Fibroblast of the aortic adventitia (primary cell): Measurements from ENCODE around the gene GAB2. TPM values are rescaled to one million over a fixed set of nuclear protein-coding genes. Genes with fewer than 3 reads are reported as not detected.

Experiments
- DNase-seq: peaks from one replicate; pipeline ENCODE4 v3.0.0-alpha.2; 2010; ENCODE audit warnings: low read depth
- H3K4me3 ChIP-seq: 2 replicates; pipeline ENCODE4 v1.5.1; 2011; ENCODE audit warnings: low read depth, mild to moderate bottlenecking, control low read depth, low read length, moderate library complexity
- total RNA-seq: library from RNA; depleted of rRNA; stranded (reverse); fragments of >200 nt; gene quantifications from 2 replicates; pipeline ENCODE4 v1.2.3, GENCODE V29; 2012; ENCODE audit warnings: low replicate concordance
- TF ChIP-seq, protein P1 (sequence below): IDR thresholded peaks from 2 replicates; pipeline ENCODE4 v1.5.1; 2011; ENCODE audit warnings: mild to moderate bottlenecking, low read length, control low read depth, inconsistent platforms; ENCODE audit not compliant: insufficient read depth

GAB2 gene
- total RNA-seq, 1 donor: 16.4 TPM

DNA sequence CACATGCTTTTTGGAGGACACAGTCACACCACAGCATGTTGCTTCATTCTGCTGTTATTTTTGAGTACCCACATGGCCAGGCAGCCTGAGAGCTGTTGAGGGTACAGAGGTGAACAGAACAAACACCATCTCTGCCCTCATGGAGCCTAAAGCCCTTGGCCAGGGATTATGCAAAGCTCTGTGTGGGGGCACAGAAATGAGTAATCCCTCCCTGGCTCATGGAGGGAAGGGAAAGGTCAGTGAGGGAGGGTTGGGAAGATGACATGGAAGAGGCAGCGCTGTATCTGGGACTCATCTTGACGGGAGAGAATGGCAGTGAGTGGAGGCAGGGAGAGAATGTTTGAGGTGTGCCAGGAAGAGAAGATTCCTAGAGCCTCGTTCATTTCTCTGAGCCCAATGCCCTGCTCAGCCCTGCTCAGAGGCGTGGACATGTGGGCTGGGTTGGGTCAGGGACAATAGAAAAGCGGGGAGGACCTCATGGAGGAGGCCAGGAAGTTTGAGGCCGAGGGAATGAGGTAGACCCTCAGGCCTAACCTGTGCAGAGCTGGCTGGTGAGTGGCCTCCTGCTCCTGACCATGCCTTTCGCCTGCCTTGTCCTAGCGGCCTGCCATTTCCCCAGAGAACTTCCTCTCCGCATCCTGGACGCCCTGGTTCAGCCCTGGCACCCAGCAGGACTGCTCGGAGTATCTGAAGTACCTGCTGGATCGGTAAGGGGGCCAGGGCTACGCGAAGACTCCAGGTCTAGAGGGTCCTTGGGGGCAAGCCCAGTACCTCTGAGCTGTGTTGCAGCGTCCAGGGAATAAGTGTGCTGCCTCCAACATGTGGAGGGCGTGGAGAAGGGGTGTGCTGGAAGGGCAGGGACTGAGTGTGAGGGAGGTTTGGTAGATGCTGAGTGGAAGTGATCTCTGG lies 209.1 kb downstream of the GAB2 start:
- TF ChIP-seq, protein P1, sequence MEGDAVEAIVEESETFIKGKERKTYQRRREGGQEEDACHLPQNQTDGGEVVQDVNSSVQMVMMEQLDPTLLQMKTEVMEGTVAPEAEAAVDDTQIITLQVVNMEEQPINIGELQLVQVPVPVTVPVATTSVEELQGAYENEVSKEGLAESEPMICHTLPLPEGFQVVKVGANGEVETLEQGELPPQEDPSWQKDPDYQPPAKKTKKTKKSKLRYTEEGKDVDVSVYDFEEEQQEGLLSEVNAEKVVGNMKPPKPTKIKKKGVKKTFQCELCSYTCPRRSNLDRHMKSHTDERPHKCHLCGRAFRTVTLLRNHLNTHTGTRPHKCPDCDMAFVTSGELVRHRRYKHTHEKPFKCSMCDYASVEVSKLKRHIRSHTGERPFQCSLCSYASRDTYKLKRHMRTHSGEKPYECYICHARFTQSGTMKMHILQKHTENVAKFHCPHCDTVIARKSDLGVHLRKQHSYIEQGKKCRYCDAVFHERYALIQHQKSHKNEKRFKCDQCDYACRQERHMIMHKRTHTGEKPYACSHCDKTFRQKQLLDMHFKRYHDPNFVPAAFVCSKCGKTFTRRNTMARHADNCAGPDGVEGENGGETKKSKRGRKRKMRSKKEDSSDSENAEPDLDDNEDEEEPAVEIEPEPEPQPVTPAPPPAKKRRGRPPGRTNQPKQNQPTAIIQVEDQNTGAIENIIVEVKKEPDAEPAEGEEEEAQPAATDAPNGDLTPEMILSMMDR: no peak
- DNase-seq: no peak
- H3K4me3 ChIP-seq: no peak overlapping the region

DNA sequence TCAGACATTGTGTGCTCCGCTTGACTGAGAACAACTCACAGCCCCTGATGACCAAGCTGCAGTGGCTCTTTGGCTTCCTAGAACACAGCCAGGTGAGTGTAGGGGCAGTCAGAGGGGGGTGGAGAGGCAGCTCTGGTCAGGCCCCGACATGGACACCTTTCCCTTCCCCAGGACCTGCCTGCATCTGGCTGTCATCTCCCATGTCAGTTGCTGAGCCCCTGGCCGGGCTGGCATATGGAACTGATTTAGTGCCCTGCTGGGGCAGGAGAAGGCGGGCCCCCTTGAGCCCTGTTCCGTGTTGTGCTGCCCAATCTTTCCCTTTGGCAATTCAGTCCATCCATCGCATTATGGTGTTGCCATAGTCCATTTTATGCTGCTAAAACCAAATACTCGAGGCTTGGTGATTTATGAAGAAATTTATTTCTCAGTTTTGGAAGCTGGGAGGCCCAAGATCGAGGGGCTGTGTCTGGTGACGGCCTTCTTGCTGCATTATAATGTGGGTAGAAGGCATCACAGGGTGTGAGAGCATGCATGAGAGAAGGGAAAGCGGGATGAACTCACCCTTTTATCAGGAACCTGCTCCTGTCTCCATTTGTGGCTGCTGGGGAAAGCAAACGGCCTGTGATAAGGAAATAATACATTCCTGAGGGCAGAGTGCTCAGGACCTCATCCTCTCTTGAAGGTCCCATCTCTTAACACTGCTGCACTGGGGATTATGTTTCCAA lies 209.9 kb downstream of the GAB2 start:
- DNase-seq: no peak
- TF ChIP-seq, protein P1: no peak
- H3K4me3 ChIP-seq: no peak overlapping the region

DNA sequence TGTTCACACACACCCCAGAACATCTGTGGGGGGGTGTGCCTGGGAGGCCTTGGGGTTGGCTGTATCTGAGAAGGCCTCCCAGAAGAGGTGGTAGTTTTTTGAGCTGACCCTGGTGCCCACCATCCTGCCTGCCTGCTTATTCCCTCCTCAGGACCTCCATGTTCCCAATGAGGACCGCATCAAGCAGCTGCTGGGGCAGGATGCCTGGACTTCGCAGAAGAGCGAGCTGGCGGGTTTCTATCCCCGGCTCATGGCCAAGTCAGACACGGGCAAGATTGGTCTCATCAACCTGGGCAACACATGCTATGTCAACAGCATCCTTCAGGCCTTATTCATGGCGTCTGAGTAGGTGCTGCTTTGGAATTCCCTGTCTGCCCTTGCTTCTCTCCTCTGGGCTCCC lies 211.9 kb downstream of the GAB2 start:
- DNase-seq: no peak
- H3K4me3 ChIP-seq: no peak overlapping the region
- TF ChIP-seq, protein P1: no peak

DNA sequence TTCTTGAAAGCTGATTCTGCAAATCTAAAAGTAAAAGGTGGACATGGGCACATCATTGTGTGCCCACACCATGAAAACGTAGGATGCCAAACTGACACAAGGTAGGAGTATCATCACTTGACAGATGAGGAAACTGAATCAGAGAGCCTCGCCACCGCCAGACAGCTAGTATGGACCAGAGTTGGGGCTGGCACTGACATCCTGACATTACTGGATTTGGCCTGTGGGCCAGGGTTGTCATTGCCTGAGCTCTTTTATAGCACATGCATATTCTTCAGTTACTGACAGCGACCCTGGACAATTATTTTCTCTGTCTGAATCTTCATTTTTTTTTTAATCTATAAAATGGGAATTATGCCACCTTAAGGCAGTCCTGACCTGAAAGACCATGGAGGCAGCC lies 212.4 kb downstream of the GAB2 start:
- no peak for DNase-seq
- TF ChIP-seq, protein P1: no peak
- H3K4me3 ChIP-seq: no peak overlapping the region

DNA sequence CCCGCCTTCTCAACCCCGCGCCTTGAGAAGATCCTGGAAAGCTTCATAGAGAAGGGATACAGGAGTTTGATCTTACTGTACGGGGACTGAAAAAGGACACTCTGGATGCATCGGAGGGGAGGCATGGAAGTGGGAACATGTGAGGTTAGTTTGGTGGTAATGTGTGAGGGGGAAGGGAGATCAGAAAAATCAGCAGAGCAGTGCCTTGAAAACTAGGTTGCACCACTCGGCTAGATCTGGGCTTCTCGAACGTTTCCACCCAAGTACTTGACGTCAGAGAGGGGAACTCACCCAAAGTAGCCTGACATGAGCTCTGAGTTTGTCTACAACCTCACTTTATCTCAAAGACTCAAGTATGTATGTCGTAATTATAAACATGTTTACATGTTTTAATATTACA lies 214.4 kb downstream of the GAB2 start:
- H3K4me3 ChIP-seq: no peak overlapping the region
- TF ChIP-seq, protein P1: no peak
- no peak for DNase-seq

DNA sequence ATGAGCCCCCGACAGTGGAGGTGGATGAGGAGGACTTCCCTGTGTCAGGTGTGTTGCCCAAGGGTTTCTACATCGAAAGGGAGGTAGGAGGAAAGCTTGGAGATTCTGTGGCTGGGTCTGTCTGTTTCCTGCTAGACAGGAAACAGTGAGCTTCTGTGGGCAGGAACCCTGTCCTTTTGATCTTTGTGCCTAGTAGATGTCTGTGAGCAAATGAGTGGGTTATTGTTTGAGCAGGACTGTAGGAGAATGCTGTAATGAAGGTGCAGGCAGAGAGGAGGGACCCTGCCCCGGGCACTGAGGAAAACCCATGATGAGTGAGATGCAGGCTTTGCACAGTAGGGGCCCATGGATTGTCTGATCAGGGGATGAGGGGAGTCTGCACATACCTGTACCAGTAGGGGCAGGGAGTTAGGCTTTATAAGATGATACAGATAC lies 214.9 kb downstream of the GAB2 start:
- no peak for DNase-seq

More for the DNA sequence above, 214.9 kb downstream of the GAB2 start:
- H3K4me3 ChIP-seq: no peak overlapping the region
- TF ChIP-seq, protein P1: no peak
